Measurements from ENCODE around the gene RGCC. TPM values are rescaled to one million over a fixed set of nuclear protein-coding genes. Genes with fewer than 3 reads are reported as not detected.

RGCC gene
- polyA plus RNA-seq, 1 of the 3 experiments (the other 2 are of a cell fraction): 0.05 TPM

GRCh38 chr13:41502031-41502430 lies 44.7 kb downstream of the RGCC start (continued):
- TF ChIP-seq CTCF (IDR thresholded peaks at IDR 0.05) (no peak), MEF2A (IDR thresholded peaks at IDR 0.05; ENCODE audit: borderline replicate concordance, low read depth) (no peak), EP300 (IDR thresholded peaks at IDR 0.05; ENCODE audit: borderline replicate concordance in 1 of 2, low read depth in 1 of 2, low read length in 1 of 2) (no peak), NFIC (IDR thresholded peaks at IDR 0.05; ENCODE audit: borderline replicate concordance) (no peak), MXI1 (IDR thresholded peaks at IDR 0.05; ENCODE audit: low read depth, low read length) (no peak), CHD2 (IDR thresholded peaks at IDR 0.05; ENCODE audit: low read length, partially characterized antibody) (no peak), POLR2AphosphoS5 (IDR thresholded peaks at IDR 0.05; ENCODE audit: low read depth, low read length) (no peak), JUND (IDR thresholded peaks at IDR 0.05) (no peak), RCOR1 (IDR thresholded peaks at IDR 0.05; ENCODE audit: low read length) (no peak), USF1 (IDR thresholded peaks at IDR 0.05; ENCODE audit: borderline replicate concordance, low read depth) (no peak)

GRCh38 chr13:41502673-41503072 lies 45.3 kb downstream of the RGCC start:
- no peak overlapping the region for H3K4me2 ChIP-seq
- ChIA-PET CTCF (no interaction called here), POLR2A (no interaction called here)
- H3K9me3 ChIP-seq: no peaks in the 10 kb centered on the region
- no peak overlapping the region for H3K27ac ChIP-seq (ENCODE audit: low read depth in 2 of 2, low read length in 1 of 2)
- H3K4me3 ChIP-seq (ENCODE audit: low read depth in 2 of 2, low read length in 1 of 2): no peak overlapping the region
- no peaks in the 10 kb centered on the region for H3K36me3 ChIP-seq (replicated peaks in 1 of 2; ENCODE audit: control insufficient read depth in 1 of 2, insufficient read depth in 2 of 2, low read length in 1 of 2)
- H3K4me1 ChIP-seq (ENCODE audit: control insufficient read depth in 1 of 2, insufficient read depth in 2 of 2, low read depth in 1 of 2, low read length in 1 of 2): no peaks in the 10 kb centered on the region
- H3K27me3 ChIP-seq (ENCODE audit: insufficient read depth): no peaks in the 10 kb centered on the region; the same call in 1 of the 2 replicates
- no peaks in the 10 kb centered on the region for H3F3A ChIP-seq (replicated peaks; ENCODE audit: insufficient read depth)
- H3K79me2 ChIP-seq (ENCODE audit: insufficient read depth): no peaks in the 10 kb centered on the region
- no peaks in the 10 kb centered on the region for H4K20me1 ChIP-seq (ENCODE audit: insufficient read depth)
- H2AFZ ChIP-seq (ENCODE audit: low read depth): no peak overlapping the region
- H3K9ac ChIP-seq: no peak overlapping the region
- DNase-seq: no peak
- WGBS (ENCODE audit: low lambda C conversion rate): 67% methylated on average over 9 of the region's 9 CpGs
- H3K9me2 ChIP-seq: no peaks in the 10 kb centered on the region
- TF ChIP-seq CTCF (IDR thresholded peaks at IDR 0.05) (no peak), MXI1 (IDR thresholded peaks at IDR 0.05; ENCODE audit: low read depth, low read length) (no peak), USF2 (IDR thresholded peaks at IDR 0.05; ENCODE audit: borderline replicate concordance, low read depth, low read length) (no peak), SIN3A (IDR thresholded peaks at IDR 0.05; ENCODE audit: borderline replicate concordance, low read depth, low read length) (no peak), NRF1 (IDR thresholded peaks at IDR 0.05; ENCODE audit: low read depth, low read length) (no peak), YY1 (IDR thresholded peaks at IDR 0.05; ENCODE audit: low read depth) (no peak), JUND (IDR thresholded peaks at IDR 0.05) (no peak), GATA2 (CRISPR knock-in tag; IDR thresholded peaks at IDR 0.05) (no peak), IRF3 (IDR thresholded peaks at IDR 0.05; ENCODE audit: low read depth, low read length) (no peak), ELF1 (IDR thresholded peaks at IDR 0.05) (no peak), USF1 (IDR thresholded peaks at IDR 0.05; ENCODE audit: borderline replicate concordance, low read depth) (no peak), MAX (IDR thresholded peaks at IDR 0.05; ENCODE audit: low read depth) (no peak), TEAD4 (IDR thresholded peaks at IDR 0.05; ENCODE audit: borderline replicate concordance, insufficient read depth) (no peak), RAD21 (IDR thresholded peaks at IDR 0.05; ENCODE audit: low read length) (no peak), EZH2phosphoT487 (IDR thresholded peaks at IDR 0.05; ENCODE audit: borderline replicate concordance, low read depth) (no peak), ZBTB33 (IDR thresholded peaks at IDR 0.05; ENCODE audit: borderline replicate concordance, low read depth) (no peak)
